Stimulated activated naive CD4-positive, alpha-beta T cell (primary cell): Measurements from ENCODE around the gene FBP2.
A peak's percentile ranks its signal among the peaks of the same experiment; 100 is the strongest.
"Not testable (repeated sequence)": the region's sequence is repeated elsewhere in the genome, so short reads cannot be mapped to it uniquely, and the experiment has no call there.

Experiments used
- DNase-seq, 6 experiments: peaks; one replicate each; lab custom pipeline; 2025; lab: John Stamatoyannopoulos, UW

Gene FBP2

GRCh38 chr9:94606646-94607422 lies 13.2 kb upstream of the FBP2 start:
- DNase-seq, result no peak

- DNase-seq, result peak; percentile 21 to 59 (median 44)
These were observed 9.9 kb upstream of the FBP2 start for GRCh38 chr9:94603259-94604160.

GRCh38 chr9:94602666-94603065 lies 9.0 kb upstream of the FBP2 start:
- DNase-seq, result no peak

- no peak for DNase-seq
These were observed 7.1 kb upstream of the FBP2 start for GRCh38 chr9:94600715-94601114.

GRCh38 chr9:94600258-94600657 lies 6.6 kb upstream of the FBP2 start:
- no peak for DNase-seq

GRCh38 chr9:94599102-94599501 lies 5.5 kb upstream of the FBP2 start:
- DNase-seq, result no peak

- not testable (repeated sequence) for DNase-seq
These were observed 941 bp downstream of the FBP2 start for GRCh38 chr9:94592683-94593082.

GRCh38 chr9:94591876-94592275 lies 1.7 kb downstream of the FBP2 start:
- DNase-seq, result no peak

GRCh38 chr9:94591046-94591545 lies 2.5 kb downstream of the FBP2 start:
- not testable (repeated sequence) for DNase-seq

- DNase-seq, result no peak
These were observed 4.9 kb downstream of the FBP2 start for GRCh38 chr9:94588681-94589080.

- DNase-seq, result no peak
These were observed 6.8 kb downstream of the FBP2 start for GRCh38 chr9:94586814-94587213.

GRCh38 chr9:94586316-94586715 lies 7.3 kb downstream of the FBP2 start:
- no peak for DNase-seq

GRCh38 chr9:94584555-94584954 lies 9.1 kb downstream of the FBP2 start:
- DNase-seq, result peak in 3 of 6 experiments; percentile 4 to 24 (median 9)

- no peak for DNase-seq
These were observed 11.9 kb downstream of the FBP2 start for GRCh38 chr9:94581728-94582127.

- no peak for DNase-seq
These were observed 16.1 kb downstream of the FBP2 start for GRCh38 chr9:94577571-94577970.

- no peak for DNase-seq
These were observed 16.6 kb downstream of the FBP2 start for GRCh38 chr9:94577036-94577435.

- no peak for DNase-seq
These were observed 17.5 kb downstream of the FBP2 start for GRCh38 chr9:94576131-94576530.

- no peak for DNase-seq
These were observed 24.5 kb downstream of the FBP2 start for GRCh38 chr9:94568972-94569712.

- DNase-seq, result no peak
These were observed 25.3 kb downstream of the FBP2 start for GRCh38 chr9:94568250-94568889.

- no peak for DNase-seq
These were observed 26.4 kb downstream of the FBP2 start for GRCh38 chr9:94567271-94567670.

GRCh38 chr9:94566550-94566949 lies 27.1 kb downstream of the FBP2 start:
- no peak for DNase-seq

- not testable (repeated sequence) for DNase-seq
These were observed 29.3 kb downstream of the FBP2 start for GRCh38 chr9:94564279-94564678.
